Cardiac muscle cell (in vitro differentiated cells and primary cell): Measurements from ENCODE around the gene NUBP1. TPM values are rescaled to one million over a fixed set of nuclear protein-coding genes. Genes with fewer than 3 reads are reported as not detected.

Source experiments
- DNase-seq, 2 donors: peaks; one replicate each; pipeline versions ENCODE4 v3.0.0 to v3.0.0-alpha.2; 2010 to 2017; ENCODE audit warnings: low read depth in 1 of 2, low spot score in 1 of 2
- H3K27ac ChIP-seq: fragments of 200-600 bp; sonication (generic); 2 replicates; pipeline ENCODE4 v1.5.1; 2016
- H3K27me3 ChIP-seq: fragments of 200-600 bp; sonication (generic); 2 replicates; pipeline ENCODE4 v1.6.0; 2016; ENCODE audit warnings: control low read depth
- H3K36me3 ChIP-seq: fragments of 200-600 bp; sonication (generic); 2 replicates; pipeline ENCODE4 v1.5.1; 2016; ENCODE audit warnings: control low read depth
- H3K4me1 ChIP-seq: fragments of 200-600 bp; sonication (generic); 2 replicates; pipeline ENCODE4 v1.8.1; 2017; ENCODE audit warnings: low read depth, mild to moderate bottlenecking, mixed run types
- H3K4me3 ChIP-seq: fragments of 200-600 bp; sonication (generic); 2 replicates; pipeline ENCODE4 v1.5.1; 2016; ENCODE audit warnings: mild to moderate bottlenecking
- H3K9me3 ChIP-seq: fragments of 200-600 bp; sonication (generic); 2 replicates; pipeline ENCODE4 v1.5.1; 2017; ENCODE audit warnings: low read depth, mild to moderate bottlenecking, control low read depth
- polyA plus RNA-seq: library from polyadenylated mRNA; unstranded; fragments of >200 nt; fragmentation: Nextera tagmentation; extraction: Ambion mirVana; gene quantifications from 2 replicates; pipeline ENCODE4 v1.2.1, GENCODE V29; 2016
- total RNA-seq: library from RNA; depleted of rRNA; stranded (reverse); fragments of >200 nt; gene quantifications from 2 replicates; pipeline ENCODE4 v1.2.3, GENCODE V29; 2016
- TF ChIP-seq, protein P1 (sequence below): IDR thresholded peaks from 2 replicates; pipeline ENCODE4 v1.5.1; 2012; ENCODE audit warnings: low read depth, mild to moderate bottlenecking, low read length

The NUBP1 gene
- total and polyA plus RNA-seq, 2 experiments from 2014 or later, result 44.6 to 54.0 TPM

DNA sequence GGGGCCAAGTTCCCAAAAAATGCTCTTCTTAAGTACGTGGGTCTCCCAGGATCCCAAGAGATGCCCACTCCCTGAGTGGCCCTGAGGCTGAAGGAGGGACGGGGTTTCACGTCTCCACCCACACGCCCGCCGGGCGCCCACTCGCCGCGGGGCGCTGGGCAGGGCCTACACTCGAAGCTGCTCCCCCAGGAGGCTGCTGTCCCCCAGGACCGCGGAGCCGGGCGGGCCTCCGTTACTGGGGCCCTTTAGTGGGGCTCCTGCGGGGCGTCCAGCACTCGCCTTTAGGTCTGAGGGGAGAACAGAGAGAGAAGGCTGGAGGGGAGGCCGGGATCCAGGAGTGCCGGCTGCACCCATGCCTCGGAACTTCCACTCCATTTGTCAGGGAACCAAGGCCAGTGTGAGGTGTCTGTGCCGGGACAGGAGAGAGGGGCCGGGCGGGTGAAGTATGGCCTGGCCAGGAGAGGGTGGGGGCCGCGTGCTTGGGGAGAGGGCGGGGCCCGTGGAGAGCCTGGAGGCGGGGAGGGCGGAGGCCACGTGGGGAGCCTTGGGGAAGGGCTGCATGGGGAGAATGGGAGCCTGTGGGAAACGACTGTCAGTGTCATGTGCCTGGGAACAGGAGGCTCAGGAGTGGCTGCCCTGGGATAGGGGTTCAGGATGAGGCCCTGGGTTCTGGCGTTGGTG lies 18.8 kb downstream of the NUBP1 start:
- Histone ChIP-seq H3K9me3 (no peaks in the 10 kb centered on the region), H3K4me1 (no peaks in the 10 kb centered on the region), H3K27me3 (no peaks in the 10 kb centered on the region), H3K4me3 (no peak overlapping the region), H3K36me3 (peaks cover 36% of the 10 kb centered on the region), H3K27ac (no peak overlapping the region)
- no peak for DNase-seq
- TF ChIP-seq, protein P1, sequence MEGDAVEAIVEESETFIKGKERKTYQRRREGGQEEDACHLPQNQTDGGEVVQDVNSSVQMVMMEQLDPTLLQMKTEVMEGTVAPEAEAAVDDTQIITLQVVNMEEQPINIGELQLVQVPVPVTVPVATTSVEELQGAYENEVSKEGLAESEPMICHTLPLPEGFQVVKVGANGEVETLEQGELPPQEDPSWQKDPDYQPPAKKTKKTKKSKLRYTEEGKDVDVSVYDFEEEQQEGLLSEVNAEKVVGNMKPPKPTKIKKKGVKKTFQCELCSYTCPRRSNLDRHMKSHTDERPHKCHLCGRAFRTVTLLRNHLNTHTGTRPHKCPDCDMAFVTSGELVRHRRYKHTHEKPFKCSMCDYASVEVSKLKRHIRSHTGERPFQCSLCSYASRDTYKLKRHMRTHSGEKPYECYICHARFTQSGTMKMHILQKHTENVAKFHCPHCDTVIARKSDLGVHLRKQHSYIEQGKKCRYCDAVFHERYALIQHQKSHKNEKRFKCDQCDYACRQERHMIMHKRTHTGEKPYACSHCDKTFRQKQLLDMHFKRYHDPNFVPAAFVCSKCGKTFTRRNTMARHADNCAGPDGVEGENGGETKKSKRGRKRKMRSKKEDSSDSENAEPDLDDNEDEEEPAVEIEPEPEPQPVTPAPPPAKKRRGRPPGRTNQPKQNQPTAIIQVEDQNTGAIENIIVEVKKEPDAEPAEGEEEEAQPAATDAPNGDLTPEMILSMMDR, result no peak

DNA sequence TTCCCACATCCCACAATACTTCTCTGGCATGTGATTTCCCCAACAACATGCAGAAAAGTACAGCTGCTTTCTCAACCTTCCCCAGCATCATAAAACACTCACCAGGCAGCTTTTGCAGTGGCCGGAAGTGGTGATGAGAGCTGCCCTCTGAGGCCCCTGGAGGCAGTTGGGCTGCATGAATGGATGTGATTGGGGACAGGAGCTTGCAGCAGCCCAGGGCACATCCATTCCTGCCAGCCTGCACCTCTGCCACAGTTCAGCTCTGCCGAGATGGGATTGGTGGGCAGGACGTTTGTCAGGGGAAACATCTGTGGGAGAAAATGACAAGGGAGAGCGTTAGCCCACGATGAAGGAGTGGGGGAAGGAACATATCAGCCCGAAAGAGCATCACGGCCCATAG lies 19.8 kb downstream of the NUBP1 start:
- peaks cover 29% of the 10 kb centered on the region for H3K36me3 ChIP-seq
- no peaks in the 10 kb centered on the region for H3K27me3 ChIP-seq
- H3K4me1 ChIP-seq, result no peaks in the 10 kb centered on the region
- no peak overlapping the region for H3K4me3 ChIP-seq
- no peak for DNase-seq
- no peak overlapping the region for H3K27ac ChIP-seq
- TF ChIP-seq, protein P1, result no peak
- H3K9me3 ChIP-seq, result no peaks in the 10 kb centered on the region

DNA sequence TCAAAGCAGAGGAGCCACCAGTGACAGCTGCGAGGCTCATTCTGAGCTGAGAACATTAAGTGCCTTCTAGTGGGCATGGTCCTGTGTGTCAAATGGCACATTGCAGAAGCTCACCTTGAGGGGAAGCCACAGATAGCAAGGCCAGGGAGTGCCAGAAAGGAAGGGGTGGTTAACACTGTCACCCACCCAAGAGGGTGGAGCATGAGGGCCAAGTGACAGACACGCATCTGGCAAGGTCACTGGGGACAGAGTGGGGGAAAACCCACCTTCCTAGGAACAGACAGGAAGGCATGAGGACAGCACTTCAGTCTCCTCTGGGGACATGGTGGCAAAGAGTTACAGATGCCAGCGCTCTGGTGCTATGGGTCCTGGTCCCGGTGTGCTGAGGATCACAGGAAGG lies 22.1 kb downstream of the NUBP1 start:
- DNase-seq, result no peak
- Histone ChIP-seq H3K4me1 (no peaks in the 10 kb centered on the region), H3K27ac (no peak overlapping the region), H3K36me3 (peaks cover 8% of the 10 kb centered on the region), H3K27me3 (no peaks in the 10 kb centered on the region), H3K4me3 (no peak overlapping the region), H3K9me3 (no peaks in the 10 kb centered on the region)
- TF ChIP-seq, protein P1, result no peak

DNA sequence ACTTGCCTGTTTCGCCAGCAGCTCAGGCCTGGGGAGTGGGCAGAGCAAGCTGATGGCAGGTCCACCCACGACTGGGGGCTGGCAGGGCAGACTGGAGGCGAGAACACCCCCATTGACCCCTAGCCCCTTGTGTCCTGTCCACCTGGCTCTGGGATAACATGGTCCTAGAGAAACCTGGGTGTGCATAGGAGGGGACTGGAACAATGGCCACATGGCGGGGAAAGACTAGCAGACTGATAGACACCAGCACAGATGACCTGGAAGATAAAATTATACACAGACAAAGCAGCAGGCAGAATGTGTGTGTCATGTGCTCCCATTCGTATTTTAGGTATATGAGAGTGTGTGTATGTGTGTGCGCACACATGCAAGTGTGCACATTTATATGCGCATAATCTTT lies 23.5 kb downstream of the NUBP1 start:
- no peaks in the 10 kb centered on the region for H3K9me3 ChIP-seq
- H3K4me3 ChIP-seq, result no peak overlapping the region
- no peak overlapping the region for H3K27ac ChIP-seq
- TF ChIP-seq, protein P1, result no peak
- H3K4me1 ChIP-seq, result no peaks in the 10 kb centered on the region
- no peaks in the 10 kb centered on the region for H3K27me3 ChIP-seq
- DNase-seq, result no peak
- H3K36me3 ChIP-seq, result peaks cover 2% of the 10 kb centered on the region

DNA sequence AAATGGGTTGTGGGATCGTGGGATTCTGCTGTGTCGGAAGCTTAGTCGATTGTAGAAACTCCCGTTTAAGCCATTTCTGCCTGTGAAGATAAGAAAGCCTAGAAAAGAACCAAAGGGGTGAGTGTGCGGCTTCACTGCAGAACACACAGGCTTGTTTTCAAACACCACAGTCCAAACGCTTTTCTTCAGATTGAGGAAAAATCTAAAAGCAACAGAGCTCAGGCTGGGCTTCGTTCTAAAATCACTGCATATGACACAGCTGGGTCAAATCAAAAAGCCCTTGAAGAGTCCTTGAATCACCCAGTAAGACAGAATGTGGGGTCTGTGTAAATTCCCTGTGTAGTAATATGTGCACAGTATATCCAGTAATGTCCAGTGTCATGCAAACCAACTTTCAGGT lies 25.7 kb downstream of the NUBP1 start:
- H3K4me3 ChIP-seq, result no peak overlapping the region
- TF ChIP-seq, protein P1, result no peak
- H3K27ac ChIP-seq, result peak overlapping the region; percentile 19
- H3K4me1 ChIP-seq, result no peaks in the 10 kb centered on the region
- H3K36me3 ChIP-seq, result no peaks in the 10 kb centered on the region
- H3K9me3 ChIP-seq, result no peaks in the 10 kb centered on the region
- H3K27me3 ChIP-seq, result no peaks in the 10 kb centered on the region
- DNase-seq, result no peak

DNA sequence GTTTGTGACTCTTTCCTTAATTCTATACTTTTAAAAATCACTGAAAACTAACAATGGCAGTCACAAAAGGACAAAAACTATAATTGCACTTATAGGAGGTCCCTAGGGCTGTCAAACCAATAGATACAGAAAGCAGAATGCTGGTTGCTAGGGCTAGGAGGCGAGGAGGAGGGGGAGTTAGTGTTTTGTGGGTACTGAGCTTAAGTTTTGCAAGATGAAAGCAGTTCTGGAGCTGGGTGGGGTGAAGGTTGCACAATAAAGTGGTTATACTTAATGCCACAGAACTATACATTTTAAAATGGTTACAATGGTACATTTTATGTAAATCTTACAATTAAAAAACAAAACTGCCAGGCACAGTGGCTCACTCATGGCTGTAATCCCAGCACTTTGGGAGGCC lies 27.3 kb downstream of the NUBP1 start:
- TF ChIP-seq, protein P1, result no peak
- Histone ChIP-seq H3K4me1 (no peaks in the 10 kb centered on the region), H3K27me3 (no peaks in the 10 kb centered on the region), H3K36me3 (no peaks in the 10 kb centered on the region), H3K9me3 (no peaks in the 10 kb centered on the region), H3K27ac (no peak overlapping the region), H3K4me3 (no peak overlapping the region)
- DNase-seq, result peak in 1 of 2 donors; percentile 42
